ENCODE results near the gene FADS1. TPM values are rescaled to one million over a fixed set of nuclear protein-coding genes. Genes with fewer than 3 reads are reported as not detected.

The FADS1 gene
- polyA plus RNA-seq, 10 donors: 17.4 to 32.3 (median 23.3) TPM

DNA sequence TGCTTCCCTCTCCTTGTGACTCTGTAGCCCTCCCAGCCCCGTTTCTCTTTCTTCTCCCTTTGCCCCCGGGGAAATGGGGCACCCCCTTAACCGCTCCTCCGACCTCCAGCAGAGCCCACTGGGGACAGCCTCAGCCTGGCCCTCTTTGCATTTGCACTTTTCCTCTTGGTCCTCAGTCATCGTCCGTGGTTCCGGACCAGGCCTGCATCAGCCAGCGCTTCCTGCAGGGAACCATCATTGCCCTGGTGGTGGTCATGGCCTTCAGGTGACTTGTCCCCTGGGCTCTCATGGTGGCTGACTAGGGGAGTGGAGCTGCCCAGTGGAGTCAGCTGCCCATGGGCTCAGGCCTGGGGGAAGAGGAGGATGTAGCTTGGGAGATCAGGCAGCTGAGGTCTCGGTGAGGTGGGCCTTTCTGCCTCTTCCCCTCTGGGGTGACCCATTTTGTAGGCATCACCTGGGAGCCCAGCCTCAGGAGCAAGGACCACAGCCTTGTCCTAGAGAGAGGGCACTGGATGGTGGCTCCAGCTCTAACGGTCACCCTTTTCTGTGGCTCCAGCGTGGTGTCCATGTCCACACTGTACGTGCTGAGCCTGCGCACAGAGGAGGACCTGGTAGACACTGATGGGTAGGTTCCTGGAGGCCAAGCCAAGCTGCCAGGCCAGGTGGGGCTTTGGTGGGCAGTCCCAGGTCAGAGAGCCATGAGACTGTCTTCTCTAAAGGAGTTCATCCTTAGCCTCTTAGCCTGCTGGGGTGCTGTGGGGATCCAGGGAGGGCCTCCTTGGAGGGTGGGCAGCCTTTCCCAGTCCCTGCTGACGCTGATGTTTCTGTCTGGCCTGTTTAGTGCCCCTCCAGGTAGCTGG is 36.9 kb downstream of the FADS1 start:
- no peak for DNase-seq

DNA sequence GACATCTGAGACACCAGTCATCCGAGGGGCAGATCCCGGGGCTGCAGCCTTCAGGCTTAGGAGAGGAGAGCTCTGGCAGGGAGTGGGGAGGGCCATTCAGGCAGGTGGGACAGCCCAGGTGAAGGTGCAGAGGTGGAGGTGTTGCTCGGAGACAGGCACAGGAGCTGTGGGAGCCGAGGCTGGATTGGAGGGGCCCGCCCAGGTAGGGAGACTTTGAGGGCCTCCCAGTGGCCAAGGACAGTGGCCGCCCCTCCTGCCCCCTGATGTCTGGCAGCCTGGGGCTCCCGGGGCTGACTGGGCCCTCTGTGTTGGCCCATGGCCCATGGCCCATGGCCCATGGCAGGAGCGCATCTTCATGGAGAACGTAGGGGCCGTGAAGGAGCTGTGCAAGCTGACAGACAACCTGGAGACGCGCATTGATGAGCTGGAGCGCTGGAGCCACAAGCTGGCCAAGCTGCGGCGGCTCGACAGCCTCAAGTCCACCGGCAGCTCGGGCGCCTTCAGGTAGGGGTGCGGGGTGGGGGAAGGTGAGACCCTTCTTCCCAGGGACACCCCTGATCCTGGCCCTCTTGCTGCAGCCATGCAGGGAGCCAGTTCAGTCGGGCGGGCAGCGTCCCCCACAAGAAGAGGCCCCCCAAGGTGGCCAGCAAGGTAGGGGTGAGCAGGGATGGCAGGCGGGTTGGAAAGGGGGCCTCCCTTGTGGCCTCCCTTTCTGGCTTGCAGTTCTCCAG is 37.7 kb downstream of the FADS1 start:
- DNase-seq: no peak

DNA sequence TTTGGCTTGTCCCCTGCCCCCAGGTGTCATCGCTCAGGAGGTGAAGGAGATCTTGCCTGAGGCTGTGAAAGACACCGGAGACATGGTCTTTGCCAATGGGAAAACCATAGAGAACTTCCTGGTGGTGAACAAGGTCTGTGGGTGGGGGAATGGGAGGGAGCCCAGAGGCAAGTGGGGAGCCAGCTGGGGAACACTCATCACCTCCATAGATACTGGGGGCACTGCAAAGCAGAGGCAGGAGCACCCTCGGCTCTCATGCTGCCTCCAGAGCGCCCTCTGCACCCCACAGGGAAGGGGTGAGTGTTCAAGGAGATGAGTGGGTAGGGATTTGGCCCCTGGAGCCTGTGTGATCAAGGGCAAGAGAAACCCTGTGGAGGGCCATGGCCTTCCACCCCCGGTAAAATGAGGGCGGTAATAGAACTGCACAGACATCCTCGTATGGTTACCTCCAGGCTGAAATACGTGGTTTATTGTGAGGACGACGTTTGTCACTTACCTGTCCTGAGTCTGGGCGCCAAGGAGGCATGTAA is 38.4 kb downstream of the FADS1 start:
- DNase-seq: no peak

DNA sequence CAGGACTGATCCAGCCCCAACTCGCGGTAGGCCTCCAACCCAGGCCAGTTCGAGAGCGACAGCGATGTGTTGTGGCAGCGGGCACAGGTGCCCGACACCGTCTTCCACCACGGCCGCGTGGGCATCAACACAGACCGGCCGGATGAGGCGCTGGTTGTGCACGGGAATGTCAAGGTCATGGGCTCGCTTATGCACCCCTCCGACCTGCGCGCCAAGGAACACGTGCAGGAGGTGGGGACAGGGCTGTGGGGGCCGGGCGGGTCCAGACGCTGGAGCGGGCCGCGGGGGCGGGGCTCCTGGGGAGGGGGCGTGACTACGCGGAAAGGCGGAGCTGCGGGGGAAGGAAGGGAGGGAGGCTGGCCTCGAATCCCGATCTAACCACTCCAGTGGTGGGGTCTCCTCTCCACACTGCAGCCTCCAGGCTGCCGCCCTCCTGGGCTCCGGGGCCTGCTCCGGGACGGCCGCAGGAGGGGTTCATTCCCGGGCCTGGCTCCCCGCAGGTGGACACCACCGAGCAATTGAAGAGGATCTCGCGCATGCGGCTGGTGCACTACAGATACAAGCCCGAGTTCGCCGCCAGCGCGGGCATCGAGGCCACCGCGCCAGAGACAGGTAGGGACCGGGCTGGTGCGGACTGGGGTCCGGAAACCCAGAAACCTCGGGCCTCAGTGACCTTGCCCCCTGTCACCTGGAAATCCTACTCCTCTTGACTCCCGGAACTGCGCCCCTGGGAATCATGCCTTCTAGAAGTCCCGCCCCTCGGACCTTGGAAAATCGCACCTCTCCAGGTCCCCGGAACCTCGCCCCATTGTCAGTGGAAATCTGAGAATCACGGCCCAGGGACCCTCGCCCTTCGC is 39.3 kb downstream of the FADS1 start:
- peak in 2 of 3 donors; percentile 33 to 52 for DNase-seq

DNA sequence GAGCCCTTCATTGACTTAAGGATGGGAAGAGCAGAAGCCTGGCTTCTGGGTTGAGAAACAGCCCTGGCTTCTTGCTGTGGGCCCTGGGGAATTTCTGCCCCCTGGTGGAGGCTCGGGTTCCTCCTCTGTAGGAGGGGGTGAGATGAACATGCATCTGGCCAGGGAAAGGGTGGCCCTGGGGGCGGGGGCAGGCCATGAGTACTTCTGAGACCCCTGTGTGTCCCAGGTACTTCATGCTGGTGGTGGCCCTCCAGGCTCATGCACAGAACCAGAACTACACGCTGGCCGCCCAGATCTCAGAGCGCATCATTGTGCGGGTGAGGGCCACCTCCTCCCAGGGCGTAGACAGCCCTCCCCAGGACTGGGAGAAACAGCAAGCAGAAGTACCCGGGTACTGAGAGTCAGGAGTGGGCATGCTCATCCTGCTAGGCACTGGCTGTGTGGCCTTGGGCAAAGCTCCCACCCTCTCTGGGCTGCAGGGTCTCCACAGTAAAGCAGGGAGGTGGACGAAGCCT is 40.2 kb downstream of the FADS1 start:
- DNase-seq: peak in 1 of 3 donors; percentile 45

DNA sequence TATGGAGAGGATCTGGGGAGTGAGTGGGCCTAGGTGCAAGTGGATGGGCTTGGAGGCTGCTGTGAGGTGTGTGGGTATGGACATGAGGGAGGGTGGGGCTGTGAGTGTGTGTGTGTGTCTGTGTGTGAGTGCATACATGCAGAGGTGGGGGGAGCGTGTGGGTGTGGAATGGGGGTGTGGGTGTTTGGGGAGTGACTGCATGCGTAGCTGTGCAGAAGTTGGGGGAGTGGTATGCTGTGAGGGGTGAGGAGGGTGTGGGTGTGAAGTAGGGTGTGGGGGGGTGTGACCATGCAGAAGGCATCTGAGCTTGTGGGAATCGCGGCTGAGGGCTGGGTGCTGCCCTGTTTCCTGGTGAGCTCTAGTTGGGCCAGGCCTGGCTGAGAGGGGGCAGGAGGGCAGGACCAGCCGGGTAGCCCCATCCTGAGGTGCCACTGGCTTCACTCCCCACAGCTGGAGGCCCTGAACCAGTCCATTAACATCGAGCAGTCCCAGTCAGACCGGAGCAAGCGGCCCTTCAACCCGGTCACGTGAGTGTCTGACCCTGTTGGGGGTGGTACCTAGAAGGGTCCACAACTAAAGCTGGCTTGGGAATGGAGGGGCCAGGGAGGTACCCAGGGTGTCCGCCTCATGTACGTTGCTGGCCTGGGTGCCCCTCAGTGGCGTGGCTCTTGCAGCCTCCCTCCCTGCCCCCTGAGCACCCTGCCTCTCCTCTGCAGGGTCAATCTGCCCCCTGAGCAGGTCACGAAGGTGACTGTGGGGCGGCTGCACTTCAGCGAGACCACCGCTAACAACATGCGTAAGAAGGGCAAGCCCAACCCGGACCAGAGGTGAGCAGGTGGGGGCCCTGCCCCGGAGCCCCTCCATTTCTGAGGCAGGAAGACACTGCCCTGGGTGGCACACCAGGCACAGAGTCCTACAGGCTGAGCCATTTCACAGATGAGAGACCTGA is 40.9 kb downstream of the FADS1 start:
- DNase-seq: no peak

DNA sequence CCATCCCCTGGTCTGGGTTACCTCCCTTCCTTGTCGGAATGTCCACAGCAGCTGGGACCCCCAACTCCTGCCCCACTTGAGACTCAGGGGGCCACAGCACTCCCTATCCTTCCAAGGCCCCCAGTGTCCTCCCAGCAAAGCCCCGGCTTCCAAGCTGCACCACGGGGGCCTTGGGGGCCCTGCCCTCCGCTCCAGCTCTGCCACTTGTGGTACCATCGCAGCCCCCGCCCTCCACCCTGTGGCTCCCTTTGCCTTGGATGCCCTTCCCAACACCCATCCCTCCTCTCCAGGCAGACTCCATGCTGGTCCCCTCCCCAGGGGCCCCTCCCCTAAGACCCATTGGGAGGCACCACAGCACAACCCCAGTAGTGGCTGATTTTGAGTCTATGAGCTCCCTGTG is 41.7 kb downstream of the FADS1 start:
- DNase-seq: no peak

DNA sequence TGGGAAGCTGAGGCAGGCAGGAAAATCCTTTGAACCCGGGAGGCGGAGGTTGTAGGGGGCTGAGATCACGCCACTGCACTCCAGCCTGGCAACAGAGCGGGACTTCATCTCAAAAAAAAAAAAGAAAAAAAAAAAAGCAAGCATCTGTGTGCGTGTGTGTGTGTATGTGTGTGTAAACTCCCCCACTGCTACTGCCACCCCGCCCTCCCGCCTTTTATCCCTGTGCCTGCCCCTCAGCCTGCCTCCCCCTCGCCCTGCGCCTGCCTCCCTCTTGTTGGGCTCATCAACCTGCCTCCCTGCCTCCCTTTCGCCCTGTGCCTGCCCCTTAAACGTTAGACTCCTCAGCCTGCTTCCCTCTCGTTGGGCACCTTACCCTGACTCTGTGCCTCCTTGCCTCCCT is 42.4 kb downstream of the FADS1 start:
- DNase-seq: no peak

DNA sequence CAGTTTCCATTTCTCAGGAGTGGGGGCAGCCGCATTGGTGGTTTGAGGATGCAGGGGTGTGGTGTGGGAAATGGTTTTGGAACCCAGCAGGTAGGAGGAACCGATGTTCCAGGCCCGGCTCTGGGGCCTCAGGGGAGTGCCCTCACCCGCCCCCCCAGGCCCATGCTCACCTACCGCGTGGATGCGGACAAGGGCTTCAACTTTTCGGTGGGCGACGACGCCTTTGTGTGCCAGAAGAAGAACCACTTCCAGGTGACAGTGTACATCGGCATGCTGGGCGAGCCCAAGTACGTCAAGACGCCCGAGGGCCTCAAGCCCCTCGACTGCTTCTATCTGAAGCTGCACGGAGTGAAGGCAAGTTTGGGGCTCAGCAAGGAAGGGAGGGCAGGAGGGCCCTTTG is 43.0 kb downstream of the FADS1 start:
- DNase-seq: no peak

DNA sequence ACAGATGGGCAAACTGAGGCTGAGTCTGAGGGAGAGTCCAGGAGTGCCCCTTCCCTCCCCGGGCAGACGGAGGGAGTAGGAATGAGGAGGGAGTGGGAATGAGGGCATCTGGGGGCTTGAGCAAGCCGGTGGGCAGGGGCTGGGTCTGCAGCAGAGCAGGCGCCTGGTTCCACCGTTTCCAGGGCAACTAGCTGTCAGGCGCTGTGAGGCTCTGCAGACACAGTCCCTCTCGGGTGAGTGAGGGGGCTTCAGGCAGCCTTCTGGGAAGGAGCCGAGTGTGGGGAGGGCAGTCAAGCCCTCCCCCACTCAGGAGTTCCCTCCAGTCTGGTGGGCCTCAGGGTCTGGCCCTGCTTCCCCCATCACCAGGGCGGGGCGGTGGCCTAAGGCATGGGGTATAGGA is 43.4 kb downstream of the FADS1 start:
- no peak for DNase-seq

DNA sequence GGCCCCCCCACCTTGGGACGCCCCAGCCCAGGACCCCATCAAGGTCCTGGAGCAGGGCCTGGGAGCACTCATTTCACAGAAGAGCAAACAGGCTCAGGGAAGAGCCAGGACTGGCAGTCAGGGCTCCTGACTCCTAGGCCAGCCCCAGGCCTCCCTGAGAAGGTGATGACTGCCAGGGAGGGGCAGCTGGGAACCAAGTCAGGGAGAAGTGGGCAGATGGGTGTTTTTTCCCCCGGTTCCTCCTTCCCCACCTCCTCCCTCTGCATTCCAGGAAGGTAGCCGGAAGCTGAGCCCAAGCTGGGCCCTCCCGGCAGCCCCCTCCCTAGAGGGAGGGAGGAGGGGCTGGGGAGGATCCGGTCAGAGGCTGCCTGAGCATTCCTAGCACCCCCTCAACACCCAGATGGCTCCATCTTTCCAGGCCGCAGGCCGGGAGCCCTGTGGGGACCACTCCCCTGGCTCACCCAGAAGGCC is 44.8 kb downstream of the FADS1 start:
- no peak for DNase-seq

DNA sequence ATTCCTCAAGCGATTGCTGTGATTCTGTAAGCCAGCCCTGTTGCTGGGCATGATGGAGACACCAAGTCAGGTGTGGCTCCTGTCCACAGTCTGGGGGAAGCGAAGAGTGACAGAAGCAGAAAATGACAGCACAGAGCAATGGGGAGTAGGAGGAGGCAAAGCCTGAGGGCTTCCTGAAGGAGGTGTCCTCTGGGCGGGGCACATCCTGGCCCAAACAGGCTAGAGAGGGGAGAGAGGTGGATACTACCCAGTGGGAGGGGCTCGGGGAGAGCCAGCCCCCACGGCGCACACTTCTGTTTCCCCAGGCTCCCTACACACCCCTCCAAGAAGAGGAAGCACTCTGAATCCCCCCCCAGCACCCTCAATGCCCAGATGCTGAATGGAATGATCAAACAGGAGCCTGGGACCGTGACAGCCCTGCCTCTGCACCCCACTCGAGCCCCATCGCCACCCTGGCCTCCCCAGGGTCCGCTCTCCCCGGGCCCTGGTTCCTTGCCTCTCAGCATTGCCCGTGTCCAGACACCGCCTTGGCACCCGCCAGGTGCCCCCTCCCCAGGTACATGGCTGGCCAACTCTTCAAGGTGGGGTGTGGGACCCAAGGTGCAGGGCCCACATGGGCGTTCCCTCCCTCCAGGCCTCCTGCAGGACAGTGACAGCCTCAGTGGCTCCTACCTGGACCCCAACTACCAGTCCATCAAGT is 45.5 kb downstream of the FADS1 start:
- no peak for DNase-seq

DNA sequence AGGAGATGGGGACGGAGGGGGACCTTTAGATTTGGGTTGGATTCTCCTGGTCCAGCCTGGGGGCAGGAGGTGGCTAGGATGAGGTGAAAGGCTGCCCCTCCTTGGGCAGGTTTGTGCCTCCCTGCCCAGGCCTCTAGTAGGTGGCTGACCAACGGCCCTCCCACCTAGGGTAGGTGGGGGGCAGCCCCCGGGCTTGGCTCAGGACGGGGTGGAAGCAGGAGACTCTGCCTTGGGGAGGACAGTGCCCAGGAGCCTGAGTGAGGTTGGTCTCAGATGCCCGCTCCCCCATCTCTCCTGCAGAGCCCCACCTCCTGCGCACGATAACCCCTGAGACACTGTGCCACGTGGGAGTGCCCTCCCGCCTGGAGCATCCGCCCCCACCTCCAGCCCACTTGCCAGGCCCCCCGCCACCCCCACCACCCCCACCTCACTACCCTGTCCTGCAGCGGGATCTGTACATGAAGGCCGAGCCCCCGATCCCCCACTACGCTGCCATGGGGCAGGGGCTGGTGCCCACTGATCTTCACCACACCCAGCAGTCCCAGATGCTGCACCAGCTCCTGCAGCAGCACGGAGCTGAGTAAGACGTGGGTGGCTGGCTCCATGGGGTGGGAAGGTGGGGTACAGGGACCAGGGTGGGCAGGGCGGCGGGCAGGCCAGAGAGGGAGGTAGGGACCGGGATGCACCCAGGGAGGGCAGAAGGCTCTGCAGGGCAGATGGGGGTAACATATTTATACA is 46.7 kb downstream of the FADS1 start:
- no peak for DNase-seq

DNA sequence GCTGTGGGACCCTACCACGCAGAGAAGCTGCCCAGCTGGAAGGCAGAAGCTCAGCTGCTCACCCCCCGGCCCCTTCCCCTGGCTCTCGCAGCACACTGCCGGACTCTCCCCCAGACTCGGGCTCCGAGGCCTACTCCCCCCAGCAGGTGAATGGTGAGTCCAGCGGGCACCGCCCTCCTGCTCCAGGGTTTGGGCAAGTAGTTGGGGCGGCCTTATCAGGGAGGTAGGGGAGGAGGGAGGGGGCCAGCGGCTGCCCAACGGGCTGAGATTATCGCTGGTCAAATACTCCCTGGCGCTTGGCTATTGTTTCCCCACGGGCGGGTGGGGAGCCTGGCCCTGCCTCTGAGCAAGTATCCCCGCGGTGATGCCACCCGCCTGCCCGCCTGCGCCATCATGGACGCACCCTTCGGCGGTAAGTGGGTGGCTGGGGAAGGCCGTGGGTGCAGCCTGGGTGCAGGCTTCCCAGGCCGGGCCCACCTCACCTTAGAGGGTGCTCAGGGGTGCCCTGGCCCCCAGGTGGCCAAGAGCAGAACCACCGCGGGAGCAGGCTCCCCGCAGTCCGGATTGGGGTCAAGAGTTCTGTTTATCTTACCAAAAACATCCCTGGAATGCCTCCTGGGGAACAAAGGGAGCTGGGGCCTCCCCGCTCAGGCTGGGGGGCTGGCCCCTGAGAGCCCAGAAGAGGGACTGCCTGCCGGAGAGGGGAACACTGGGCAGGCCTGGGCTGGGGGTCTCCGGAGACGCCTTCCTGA is 47.5 kb downstream of the FADS1 start:
- DNase-seq: no peak

DNA sequence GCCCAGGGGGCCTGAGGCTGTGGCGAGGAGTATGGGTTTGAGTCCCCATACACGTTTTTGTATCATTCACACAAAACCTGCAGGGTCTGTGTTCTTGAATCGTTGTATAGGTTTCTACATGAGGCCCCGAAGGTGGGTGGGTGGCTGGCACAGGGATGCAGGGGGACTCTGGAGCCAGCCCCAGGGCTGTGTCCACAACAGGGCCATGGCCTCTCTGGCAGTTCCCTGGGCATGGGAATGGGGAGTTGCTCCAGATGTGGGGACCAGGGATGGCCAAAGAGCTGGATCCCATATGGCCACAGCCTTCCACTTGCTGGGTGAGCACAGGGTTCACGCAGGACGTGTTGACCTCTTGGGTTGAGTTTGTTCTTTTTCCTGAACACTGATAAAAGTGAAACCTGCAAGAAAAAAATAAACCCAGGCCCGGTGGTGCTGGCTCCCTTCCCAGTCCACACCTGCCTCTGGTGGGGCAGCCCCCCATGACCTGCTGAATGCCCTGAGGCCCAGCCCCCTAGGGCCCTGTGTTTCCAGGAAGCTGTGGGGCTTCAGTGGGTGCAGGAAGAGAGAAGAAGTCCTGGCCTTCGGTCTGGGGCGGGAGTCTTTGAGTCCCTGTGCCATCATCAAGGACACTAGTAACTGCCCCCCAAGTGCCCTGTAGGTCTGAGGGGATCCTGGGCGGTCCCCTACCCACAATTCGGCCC is 48.3 kb downstream of the FADS1 start:
- DNase-seq: no peak

DNA sequence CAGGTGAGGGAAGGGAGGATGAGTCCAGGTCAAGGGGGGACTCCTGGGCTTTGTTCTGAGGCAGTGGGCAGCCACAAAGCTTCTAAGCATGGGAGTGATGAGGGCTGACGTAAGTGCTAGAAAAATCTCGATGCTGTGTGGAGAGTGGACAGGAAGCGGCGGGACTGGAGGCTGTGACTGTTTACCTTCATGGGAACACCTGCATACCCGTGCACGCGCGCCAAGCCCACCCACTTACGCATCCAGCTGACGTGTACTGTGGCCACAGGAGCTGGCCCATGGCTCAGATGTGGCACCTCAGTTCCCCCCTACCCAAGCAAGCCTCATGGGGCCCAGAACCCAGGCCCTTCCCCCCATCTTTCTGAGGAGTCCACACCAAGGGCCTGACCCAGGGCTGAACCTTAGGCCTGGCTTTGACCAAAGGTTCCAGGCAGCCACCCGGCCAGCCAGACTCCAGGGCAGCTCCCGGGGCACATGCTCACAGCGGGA is 50.4 kb downstream of the FADS1 start:
- no peak for DNase-seq

DNA sequence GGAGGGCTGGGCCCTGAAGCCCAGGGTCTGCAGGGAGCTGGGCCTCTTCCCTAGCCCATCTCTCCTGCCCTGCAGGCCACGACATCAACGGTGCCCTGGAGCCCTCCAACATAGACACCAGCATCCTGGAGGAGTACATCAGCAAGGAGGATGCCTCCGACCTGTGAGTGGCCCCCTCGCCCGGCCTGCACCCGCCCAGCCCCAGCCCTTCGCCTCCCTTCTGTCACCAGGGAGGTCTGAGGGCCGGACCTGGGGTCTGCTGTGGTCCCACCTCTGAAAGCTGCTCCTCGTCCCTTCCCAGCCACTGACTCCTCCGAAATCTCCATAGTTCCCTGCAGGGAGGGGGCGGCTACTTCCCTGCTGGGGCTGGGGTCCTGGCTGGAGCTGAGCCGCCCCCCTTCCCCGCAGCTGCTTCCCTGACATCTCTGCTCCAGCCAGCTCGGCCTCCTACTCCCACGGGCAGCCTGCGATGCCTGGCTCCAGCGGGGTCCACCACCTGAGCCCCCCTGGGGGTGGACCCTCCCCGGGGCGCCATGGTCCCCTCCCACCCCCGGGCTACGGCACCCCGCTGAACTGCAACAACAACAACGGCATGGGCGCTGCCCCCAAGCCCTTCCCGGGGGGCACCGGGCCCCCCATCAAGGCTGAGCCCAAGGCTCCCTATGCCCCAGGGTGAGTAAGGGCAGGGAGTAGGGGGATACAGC is 51.1 kb downstream of the FADS1 start:
- DNase-seq: no peak
